ENCODE results near the gene MRPL52.
"Not testable (repeated sequence)": the region's sequence is repeated elsewhere in the genome, so short reads cannot be mapped to it uniquely, and the experiment has no call there.

MRPL52 gene

DNA sequence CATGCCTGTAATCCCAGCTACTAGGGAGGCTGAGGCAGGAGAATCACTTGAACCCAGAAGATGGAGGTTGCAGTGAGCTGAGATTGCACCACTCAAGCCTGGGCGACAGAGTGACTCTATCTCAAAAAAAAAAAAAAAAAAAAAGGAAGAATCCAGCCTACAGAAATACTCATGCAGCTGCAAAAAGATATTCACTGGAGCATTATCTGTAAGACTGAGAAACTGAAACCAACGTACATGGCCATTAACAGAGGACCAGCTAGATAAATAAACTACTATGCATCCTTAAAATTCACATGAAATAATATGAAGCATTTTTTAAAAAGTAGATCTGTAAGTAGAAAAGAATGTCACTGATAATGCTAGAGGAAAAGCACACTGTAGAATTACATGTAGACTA is 18.0 kb upstream of the MRPL52 start:
- DNase-seq (ENCODE audit: low spot score), result no peak

- DNase-seq (ENCODE audit: low spot score), result no peak
Observed at GRCh38 chr14:22812744-22813143, 16.9 kb upstream of the MRPL52 start.

DNA sequence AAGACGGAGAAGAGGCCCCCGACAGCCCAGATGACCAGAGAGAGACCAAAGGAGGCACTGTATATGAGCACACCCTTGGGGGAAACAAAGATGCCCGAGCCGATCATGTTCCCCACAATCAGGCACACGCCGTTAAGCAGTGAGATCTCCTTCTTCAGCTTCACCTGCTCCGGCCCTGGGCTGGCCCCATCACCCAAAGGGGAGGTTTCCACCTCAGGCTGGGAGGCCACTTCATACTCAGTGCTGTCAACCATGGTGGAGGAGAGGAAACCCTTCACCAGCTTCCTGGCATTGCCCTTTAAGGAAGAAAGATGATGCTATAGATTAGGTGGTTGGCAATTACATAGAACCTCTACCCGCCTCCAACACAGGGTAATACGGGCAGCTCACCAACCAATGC is 16.5 kb upstream of the MRPL52 start:
- DNase-seq (ENCODE audit: low spot score), result no peak

DNA sequence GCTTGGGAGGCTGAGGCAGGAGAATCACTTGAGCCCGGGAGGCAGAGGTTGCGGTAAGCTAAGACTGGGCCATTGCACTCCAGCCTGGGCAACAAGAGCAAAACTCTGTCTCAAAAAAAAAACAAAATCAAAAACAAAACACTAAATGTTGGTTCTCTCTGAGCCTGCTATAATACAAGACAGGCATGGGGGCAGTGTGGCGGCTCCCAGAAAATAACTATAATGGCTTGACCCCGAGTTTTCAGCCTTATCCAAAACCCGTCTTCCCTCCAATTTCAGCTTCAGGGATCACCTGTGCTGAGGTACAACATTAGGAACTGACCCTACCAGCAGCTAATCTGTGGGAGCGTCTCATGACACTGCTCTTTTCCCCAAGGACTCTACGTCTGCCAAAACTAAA is 15.3 kb upstream of the MRPL52 start:
- DNase-seq (ENCODE audit: low spot score), result no peak

- peak; percentile 28 for DNase-seq (ENCODE audit: low spot score)
Observed at GRCh38 chr14:22814941-22815713, 14.6 kb upstream of the MRPL52 start, which contains the start of gene SLC7A7. Gene SLC7A7 (minus strand): TSS chr14:22815435. CDS start chr14:22813398, 2,037 bp downstream.

- DNase-seq (ENCODE audit: low spot score), result peak; percentile 32
Observed at GRCh38 chr14:22819151-22819988, 10.3 kb upstream of the MRPL52 start.

DNA sequence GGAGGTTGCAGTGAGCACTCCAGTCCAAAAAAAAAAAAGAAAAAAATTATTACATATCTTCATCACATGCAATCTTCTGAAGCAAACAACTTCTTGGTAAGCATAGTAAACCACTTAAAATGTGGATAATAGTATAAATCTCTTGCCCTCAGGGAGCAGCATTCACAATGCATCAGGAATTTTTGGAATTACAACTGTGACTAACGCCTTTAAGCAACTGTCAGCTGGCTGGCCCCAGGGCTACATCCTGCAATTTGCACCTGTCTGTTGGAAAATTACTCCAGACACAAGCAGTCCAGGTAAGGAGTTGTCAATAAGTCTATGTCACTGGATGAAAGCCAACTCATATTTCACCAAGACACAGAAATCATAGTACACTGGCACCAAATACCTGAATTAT is 9.0 kb upstream of the MRPL52 start:
- no peak for DNase-seq (ENCODE audit: low spot score)

GRCh38 chr14:22821193-22822015 is 8.3 kb upstream of the MRPL52 start:
- no peak for DNase-seq (ENCODE audit: low spot score)

DNA sequence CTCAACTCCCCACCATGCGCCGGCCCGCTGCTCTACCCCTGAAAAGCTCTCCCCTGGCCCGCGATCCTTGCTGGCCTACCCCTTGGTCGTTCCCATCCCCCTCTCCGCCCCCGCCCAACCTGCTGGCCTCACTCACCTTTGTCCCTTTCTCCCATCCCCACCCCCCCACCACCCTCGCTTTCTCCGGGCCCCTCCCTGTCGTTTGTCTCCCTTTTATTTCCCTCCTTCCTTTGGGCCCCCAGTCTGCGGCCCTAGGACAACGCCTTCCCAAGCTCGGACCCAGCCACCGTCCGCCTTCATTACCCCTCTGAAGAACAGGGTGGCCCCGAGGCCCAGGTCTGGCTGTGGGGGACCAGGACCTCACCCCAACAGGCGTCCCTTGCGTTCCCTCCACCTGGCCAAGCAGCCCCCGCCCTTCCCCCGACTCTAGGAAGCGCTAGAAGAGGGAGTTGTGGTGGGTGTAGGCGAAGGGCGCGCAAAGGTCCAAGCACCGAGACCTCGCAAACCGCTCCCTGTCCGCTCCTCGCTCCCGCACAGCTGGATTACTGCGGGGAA is 7.6 kb upstream of the MRPL52 start:
- no peak for DNase-seq (ENCODE audit: low spot score)

- DNase-seq (ENCODE audit: low spot score), result peak; percentile 83
Observed at GRCh38 chr14:22822571-22823098, 7.1 kb upstream of the MRPL52 start.

GRCh38 chr14:22824711-22825359 is 4.9 kb upstream of the MRPL52 start:
- no peak for DNase-seq (ENCODE audit: low spot score)

GRCh38 chr14:22829076-22829660 is 519 bp upstream of the MRPL52 start:
- not testable (repeated sequence) for DNase-seq (ENCODE audit: low spot score)

GRCh38 chr14:22830443-22831010 is 840 bp downstream of the MRPL52 start:
- DNase-seq (ENCODE audit: low spot score), result no peak

- no peak for DNase-seq (ENCODE audit: low spot score)
Observed at GRCh38 chr14:22835505-22835904, 5.8 kb downstream of the MRPL52 start.

DNA sequence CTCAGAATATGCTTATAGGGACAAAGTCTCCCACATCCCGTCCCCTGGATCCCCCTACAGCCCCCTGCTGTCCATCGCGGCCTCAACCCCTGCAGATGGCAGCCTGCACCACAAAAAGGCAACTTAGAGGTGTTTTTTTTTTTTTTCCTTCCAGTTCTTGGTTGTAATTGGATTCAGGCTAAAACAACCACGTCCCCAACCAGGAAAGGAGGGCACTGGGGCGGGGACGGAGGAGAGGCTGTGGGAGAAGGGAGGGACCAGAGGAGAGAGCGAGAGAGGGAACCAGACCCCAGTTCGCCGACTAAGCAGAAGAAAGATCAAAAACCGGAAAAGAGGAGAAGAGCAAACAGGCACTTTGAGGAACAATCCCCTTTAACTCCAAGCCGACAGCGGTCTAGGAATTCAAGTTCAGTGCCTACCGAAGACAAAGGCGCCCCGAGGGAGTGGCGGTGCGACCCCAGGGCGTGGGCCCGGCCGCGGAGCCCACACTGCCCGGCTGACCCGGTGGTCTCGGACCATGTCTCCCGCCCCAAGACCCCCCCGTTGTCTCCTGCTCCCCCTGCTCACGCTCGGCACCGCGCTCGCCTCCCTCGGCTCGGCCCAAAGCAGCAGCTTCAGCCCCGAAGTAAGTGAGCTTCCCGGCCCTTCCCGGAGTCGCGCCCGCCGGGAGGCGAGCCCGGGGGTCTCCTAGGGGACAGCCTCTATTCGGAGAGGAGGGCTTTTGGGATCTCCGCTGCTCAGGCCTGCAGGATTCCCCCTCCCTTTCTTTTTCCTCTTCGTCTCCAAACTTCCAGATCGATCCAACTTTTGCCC is 6.8 kb downstream of the MRPL52 start, which contains the start of gene MMP14:
Gene MMP14, plus strand, starts transcription at position 285 of the 813 bp plus-strand sequence. Its CDS starts 233 bp downstream, at position 518.
- peak; percentile 83 for DNase-seq (ENCODE audit: low spot score)

DNA sequence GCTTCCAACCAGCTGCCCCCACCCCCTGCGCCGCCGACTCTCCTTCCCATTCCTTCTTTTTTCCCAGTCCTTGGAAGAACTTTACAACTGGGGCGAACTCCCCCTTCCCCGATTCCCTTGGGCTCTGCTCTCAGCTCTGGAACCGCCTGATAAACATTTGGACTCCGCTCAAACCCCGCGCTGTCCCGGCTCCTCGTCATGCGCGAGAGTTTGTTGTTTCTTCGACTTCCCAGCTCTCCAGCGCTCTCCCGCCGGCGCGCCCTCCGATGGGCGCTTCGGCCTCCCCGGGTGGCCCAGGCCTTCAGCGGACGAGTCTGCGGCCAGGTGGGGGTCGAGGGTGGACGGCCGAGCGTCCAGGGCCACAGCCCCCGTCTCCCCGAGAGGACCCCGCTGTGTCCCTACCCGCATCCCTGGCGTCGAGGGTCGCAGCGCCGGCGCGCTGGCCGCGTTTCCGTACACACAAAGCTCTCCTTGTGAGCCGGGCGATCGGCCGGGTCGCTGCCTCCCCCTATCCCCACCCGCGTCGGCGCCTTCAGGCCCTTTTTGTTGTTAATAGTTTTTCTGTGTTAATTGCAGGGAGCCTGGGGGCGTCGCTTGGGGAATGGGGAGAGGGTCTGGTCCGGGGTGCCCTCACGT is 7.5 kb downstream of the MRPL52 start:
- no peak for DNase-seq (ENCODE audit: low spot score)

GRCh38 chr14:22837750-22838538 is 8.3 kb downstream of the MRPL52 start:
- DNase-seq (ENCODE audit: low spot score), result no peak

DNA sequence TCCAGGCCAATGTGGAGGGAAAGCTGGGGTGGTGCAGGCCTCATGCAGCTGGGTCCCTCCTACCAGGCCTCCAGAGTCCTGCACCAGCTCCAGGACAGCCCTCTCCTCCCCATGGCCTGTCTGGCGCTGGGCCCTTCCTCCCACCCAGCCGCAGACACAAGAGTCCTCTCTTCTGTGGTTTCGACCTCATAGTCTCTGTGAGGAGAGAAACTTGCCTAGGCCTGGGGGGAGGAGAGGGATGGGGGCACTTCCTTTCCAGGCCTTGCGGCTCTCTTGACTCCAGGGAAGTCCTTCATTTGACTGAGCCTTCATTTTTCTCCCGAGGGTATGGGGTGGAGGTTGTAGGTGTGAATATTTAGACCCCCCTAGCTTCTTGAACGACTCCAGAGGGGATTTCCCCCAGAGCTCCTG is 8.9 kb downstream of the MRPL52 start:
- DNase-seq (ENCODE audit: low spot score), result no peak

Data from cerebellar cortex (tissue), 1 donor.